ENCODE results near the gene NCAPG2.
A peak's percentile ranks its signal among the peaks of the same experiment; 100 is the strongest.

The NCAPG2 gene

DNA sequence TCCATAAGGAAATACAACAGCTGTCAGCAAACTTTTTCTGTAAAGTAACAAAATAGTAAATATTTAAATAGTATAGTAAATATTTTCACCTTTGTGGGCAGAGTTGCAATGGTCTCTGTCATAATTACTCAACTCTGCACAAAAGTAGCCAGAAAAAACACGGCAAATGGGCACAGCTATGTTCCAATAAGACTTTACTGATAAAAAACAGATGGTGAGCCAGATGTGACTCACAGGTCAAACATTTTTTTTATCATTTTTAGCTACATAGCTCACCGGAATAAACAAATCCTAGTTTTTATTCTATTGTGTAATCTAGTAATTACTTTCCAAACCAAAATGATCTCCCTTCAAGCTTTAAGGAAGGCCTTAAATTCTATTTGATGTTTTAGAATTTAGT, 55.3 kb downstream of the NCAPG2 start:
- peak; percentile 83 for DNase-seq
- TF ChIP-seq, protein P1, sequence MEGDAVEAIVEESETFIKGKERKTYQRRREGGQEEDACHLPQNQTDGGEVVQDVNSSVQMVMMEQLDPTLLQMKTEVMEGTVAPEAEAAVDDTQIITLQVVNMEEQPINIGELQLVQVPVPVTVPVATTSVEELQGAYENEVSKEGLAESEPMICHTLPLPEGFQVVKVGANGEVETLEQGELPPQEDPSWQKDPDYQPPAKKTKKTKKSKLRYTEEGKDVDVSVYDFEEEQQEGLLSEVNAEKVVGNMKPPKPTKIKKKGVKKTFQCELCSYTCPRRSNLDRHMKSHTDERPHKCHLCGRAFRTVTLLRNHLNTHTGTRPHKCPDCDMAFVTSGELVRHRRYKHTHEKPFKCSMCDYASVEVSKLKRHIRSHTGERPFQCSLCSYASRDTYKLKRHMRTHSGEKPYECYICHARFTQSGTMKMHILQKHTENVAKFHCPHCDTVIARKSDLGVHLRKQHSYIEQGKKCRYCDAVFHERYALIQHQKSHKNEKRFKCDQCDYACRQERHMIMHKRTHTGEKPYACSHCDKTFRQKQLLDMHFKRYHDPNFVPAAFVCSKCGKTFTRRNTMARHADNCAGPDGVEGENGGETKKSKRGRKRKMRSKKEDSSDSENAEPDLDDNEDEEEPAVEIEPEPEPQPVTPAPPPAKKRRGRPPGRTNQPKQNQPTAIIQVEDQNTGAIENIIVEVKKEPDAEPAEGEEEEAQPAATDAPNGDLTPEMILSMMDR (IDR thresholded peaks at IDR 0.05; ENCODE audit: low read depth, low read length, missing control alignments): no peak
- H3K4me3 ChIP-seq (ENCODE audit: low read depth, low read length): no peak overlapping the region
- H3K27ac ChIP-seq: peak overlapping the region; percentile 63
- H3K27me3 ChIP-seq (replicated peaks): no peaks in the 10 kb centered on the region
- in situ Hi-C loops (cut with HindIII; ENCODE audit: low pct_ligation_motif_present, low sequenced_read_pairs): no loop called here
- H3K36me3 ChIP-seq (replicated peaks): peaks cover 3% of the 10 kb centered on the region

DNA sequence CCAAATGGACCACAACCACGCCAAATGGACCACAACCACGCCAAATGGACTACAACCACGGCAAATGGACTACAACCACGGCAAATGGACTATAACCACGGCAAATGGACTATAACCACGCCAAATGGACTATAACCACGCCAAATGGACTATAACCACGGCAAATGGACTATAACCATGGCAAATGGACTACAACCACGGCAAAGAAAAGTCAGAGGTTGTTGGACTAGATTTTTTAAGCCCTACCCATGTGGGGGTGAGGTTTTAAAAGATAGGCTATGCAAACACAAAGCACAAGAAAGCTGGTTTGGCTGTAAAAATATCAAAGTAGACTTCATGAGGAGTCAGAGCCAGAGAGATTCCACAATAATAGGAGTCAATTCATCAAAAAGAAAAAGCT, 55.8 kb downstream of the NCAPG2 start:
- in situ Hi-C loops (cut with HindIII; ENCODE audit: low pct_ligation_motif_present, low sequenced_read_pairs): no loop called here
- Histone ChIP-seq H3K27me3 (replicated peaks) (no peaks in the 10 kb centered on the region), H3K4me3 (ENCODE audit: low read depth, low read length) (no peak overlapping the region), H3K27ac (peak overlapping the region; percentile 60), H3K36me3 (replicated peaks) (peaks cover 3% of the 10 kb centered on the region)
- TF ChIP-seq, protein P1 (IDR thresholded peaks at IDR 0.05; ENCODE audit: low read depth, low read length, missing control alignments): no peak
- no peak for DNase-seq

DNA sequence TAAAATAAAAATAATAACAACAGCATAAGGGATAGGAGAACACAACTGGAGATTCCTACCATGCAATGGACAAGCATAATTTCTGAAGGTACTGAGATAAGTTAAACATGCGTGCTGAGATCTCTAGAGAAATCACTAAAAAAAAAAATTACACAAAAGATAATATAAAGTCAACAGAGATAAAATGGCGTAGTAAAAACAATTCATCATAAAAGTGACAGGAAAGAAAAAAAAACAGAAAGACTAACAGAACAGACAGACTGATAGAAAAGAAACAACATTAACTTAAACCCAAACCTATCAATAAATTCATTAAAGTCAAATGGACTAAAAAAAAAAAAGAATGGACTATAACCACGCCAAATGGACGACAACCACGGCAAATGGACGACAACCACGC, 56.4 kb downstream of the NCAPG2 start:
- in situ Hi-C loops (cut with HindIII; ENCODE audit: low pct_ligation_motif_present, low sequenced_read_pairs): no loop called here
- no peak for DNase-seq
- no peak overlapping the region for H3K27ac ChIP-seq
- TF ChIP-seq, protein P1 (IDR thresholded peaks at IDR 0.05; ENCODE audit: low read depth, low read length, missing control alignments): no peak
- no peak overlapping the region for H3K4me3 ChIP-seq (ENCODE audit: low read depth, low read length)
- peaks cover 3% of the 10 kb centered on the region for H3K36me3 ChIP-seq (replicated peaks)
- H3K27me3 ChIP-seq (replicated peaks): no peaks in the 10 kb centered on the region

DNA sequence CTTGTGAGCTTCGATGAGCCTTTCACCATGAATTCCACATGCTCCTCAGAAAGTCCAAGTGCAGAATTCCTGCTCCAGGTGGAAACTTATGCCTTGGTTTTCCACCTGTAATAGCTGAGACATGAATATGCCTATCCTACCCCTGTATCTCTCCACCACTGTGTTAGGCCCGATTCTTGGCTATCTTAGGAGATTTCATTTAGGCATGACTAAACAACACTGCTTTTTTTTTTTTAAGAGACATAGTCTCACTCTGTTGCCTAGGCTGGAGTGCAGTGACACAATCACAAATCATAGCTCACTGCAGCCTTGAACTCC, 57.2 kb downstream of the NCAPG2 start:
- DNase-seq: no peak
- Histone ChIP-seq H3K27ac (no peak overlapping the region), H3K36me3 (replicated peaks) (peaks cover 3% of the 10 kb centered on the region), H3K4me3 (ENCODE audit: low read depth, low read length) (no peak overlapping the region), H3K27me3 (replicated peaks) (no peaks in the 10 kb centered on the region)
- TF ChIP-seq, protein P1 (IDR thresholded peaks at IDR 0.05; ENCODE audit: low read depth, low read length, missing control alignments): no peak
- in situ Hi-C loops (cut with HindIII; ENCODE audit: low pct_ligation_motif_present, low sequenced_read_pairs): no loop called here

DNA sequence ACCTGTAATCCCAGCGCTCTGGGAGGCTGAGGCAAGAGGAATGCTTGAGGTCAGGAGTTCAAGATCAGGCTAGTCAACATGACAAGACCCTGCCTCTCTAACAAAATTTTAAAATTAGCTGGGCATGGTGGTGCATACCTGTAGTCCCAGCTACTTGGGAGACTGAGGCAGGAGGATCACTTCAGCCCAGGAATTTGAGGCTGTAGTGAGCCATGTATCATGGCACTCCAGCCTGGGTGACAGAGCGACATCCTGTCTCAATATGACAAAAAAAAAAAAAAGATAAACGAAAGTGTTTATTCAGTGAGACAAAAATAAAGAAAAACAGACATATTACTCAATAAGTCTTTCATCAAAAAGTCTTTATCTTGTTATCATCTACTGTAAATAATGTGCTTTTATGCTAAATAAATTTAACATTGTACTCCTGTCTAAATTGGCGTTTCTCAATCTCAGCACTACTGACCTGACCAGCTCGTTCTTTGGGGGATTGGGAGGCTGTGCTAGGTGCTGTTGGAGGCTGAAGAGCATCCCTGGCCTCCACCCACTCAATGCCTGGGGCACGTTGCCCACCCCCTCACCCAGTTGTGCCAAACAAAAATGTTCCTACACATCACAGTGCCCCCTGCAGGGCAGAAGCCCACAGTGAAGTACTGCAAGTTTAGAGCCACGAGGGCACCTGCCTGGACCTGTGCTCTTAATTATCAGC, 57.7 kb downstream of the NCAPG2 start:
- in situ Hi-C loops (cut with HindIII; ENCODE audit: low pct_ligation_motif_present, low sequenced_read_pairs): no loop called here
- Histone ChIP-seq H3K36me3 (replicated peaks) (peaks cover 3% of the 10 kb centered on the region), H3K27me3 (replicated peaks) (no peaks in the 10 kb centered on the region), H3K4me3 (ENCODE audit: low read depth, low read length) (no peak overlapping the region), H3K27ac (no peak overlapping the region)
- TF ChIP-seq, protein P1 (IDR thresholded peaks at IDR 0.05; ENCODE audit: low read depth, low read length, missing control alignments): peak; percentile 73
- DNase-seq: no peak

DNA sequence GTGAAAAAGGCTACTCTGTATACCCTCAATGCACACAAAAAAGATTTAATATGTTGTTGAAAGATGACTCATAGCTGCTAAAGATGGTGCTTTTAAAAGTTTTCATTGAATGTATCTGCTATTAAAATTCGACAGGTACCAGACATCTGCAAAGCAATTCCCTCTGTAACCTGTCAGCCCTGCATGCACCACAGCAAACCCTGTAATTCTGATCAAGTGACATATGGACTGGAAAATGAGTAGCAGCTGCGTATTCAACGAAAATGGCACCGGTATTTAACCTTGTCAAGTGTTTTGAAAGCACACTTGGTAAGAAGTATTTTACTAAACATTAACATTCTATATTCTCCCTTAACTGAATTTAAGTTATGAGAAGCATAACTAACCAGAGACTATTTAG, 58.8 kb downstream of the NCAPG2 start:
- H3K27me3 ChIP-seq (replicated peaks): no peaks in the 10 kb centered on the region
- H3K4me3 ChIP-seq (ENCODE audit: low read depth, low read length): no peak overlapping the region
- H3K27ac ChIP-seq: no peak overlapping the region
- in situ Hi-C loops (cut with HindIII; ENCODE audit: low pct_ligation_motif_present, low sequenced_read_pairs): no loop called here
- H3K36me3 ChIP-seq (replicated peaks): peaks cover 3% of the 10 kb centered on the region
- TF ChIP-seq, protein P1 (IDR thresholded peaks at IDR 0.05; ENCODE audit: low read depth, low read length, missing control alignments): no peak
- DNase-seq: no peak
